NCI-H2171 (cell line): ENCODE measurements around the gene C20orf204.

Source experiments
- DNase-seq: peaks from one replicate; lab custom pipeline; 2025; lab: John Stamatoyannopoulos, UW

The C20orf204 gene

GRCh38 chr20:64027981-64028685 is 7.8 kb upstream of the C20orf204 start:
- DNase-seq: no peak

GRCh38 chr20:64029293-64030117 is 6.5 kb upstream of the C20orf204 start:
- DNase-seq: no peak

GRCh38 chr20:64030371-64031134 is 5.4 kb upstream of the C20orf204 start:
- DNase-seq: no peak

- no peak for DNase-seq
Measured at GRCh38 chr20:64031822-64032314, 4.1 kb upstream of the C20orf204 start.

- no peak for DNase-seq
Measured at GRCh38 chr20:64032706-64033624, 3.0 kb upstream of the C20orf204 start.

GRCh38 chr20:64033981-64034493 is 1.9 kb upstream of the C20orf204 start:
- no peak for DNase-seq

GRCh38 chr20:64035066-64035932 is 683 bp upstream of the C20orf204 start:
- no peak for DNase-seq

GRCh38 chr20:64036346-64037198 is 590 bp downstream of the C20orf204 start:
- DNase-seq: no peak

GRCh38 chr20:64037199-64037497 is 1.2 kb downstream of the C20orf204 start:
- DNase-seq: no peak

GRCh38 chr20:64037498-64038213 is 1.7 kb downstream of the C20orf204 start:
- DNase-seq: peak; percentile 81

- peak; percentile 62 for DNase-seq
Measured at GRCh38 chr20:64038224-64038564, 2.2 kb downstream of the C20orf204 start.

- peak; percentile 81 for DNase-seq
Measured at GRCh38 chr20:64038565-64039292, 2.7 kb downstream of the C20orf204 start.

- peak; percentile 31 for DNase-seq
Measured at GRCh38 chr20:64039293-64040160, 3.5 kb downstream of the C20orf204 start.

GRCh38 chr20:64040231-64041039 is 4.5 kb downstream of the C20orf204 start:
- no peak for DNase-seq

GRCh38 chr20:64041040-64041780 is 5.2 kb downstream of the C20orf204 start:
- DNase-seq: peak; percentile 58

GRCh38 chr20:64041781-64042053 is 5.7 kb downstream of the C20orf204 start:
- DNase-seq: no peak
